Gastroesophageal sphincter (tissue), 3 donors: Measurements from ENCODE around the gene NOS1.

ENCODE experiments used
- POLR2A ChIP-seq, 2 donors: fragments of 450-650 bp; IDR thresholded peaks; one replicate each; pipeline ENCODE4 v1.6.1; 2017; ENCODE audit warnings: antibody characterized with exemption in 2 of 2, mild to moderate bottlenecking in 2 of 2, moderate library complexity in 1 of 2
- TF ChIP-seq, protein P1 (sequence below), 4 experiments: fragments of 200-600 bp in 2 of 4; fragments of 450-650 bp in 2 of 4; sonication (generic) in 1 of 4; IDR thresholded peaks; one replicate each; pipeline ENCODE4 v1.5.1; 2017 to 2019; ENCODE audit warnings: antibody characterized with exemption in 4 of 4, mild to moderate bottlenecking in 2 of 4, moderate library complexity in 2 of 4

DNA sequence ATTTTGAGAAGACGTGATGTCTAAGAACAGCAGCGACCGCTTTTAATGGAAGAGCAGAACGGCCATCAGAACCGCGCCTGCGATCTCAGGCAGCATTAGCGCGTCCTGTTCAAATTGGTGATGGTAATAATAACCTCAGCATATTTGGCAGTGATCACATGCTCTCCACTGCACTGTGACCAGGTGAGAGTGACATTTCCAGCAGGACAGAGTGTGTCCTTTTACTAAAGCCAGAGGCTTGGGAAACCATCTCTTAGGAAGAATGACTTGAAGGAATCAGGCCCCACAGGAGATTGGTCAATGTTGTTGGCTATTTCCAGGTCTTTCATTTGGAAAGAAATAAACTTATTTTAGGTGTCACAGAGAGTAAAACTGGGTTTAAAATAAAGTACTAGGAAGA lies 119.7 kb downstream of the NOS1 start:
- no peak for TF ChIP-seq POLR2A (IDR thresholded peaks at IDR 0.05)
- TF ChIP-seq, protein P1, sequence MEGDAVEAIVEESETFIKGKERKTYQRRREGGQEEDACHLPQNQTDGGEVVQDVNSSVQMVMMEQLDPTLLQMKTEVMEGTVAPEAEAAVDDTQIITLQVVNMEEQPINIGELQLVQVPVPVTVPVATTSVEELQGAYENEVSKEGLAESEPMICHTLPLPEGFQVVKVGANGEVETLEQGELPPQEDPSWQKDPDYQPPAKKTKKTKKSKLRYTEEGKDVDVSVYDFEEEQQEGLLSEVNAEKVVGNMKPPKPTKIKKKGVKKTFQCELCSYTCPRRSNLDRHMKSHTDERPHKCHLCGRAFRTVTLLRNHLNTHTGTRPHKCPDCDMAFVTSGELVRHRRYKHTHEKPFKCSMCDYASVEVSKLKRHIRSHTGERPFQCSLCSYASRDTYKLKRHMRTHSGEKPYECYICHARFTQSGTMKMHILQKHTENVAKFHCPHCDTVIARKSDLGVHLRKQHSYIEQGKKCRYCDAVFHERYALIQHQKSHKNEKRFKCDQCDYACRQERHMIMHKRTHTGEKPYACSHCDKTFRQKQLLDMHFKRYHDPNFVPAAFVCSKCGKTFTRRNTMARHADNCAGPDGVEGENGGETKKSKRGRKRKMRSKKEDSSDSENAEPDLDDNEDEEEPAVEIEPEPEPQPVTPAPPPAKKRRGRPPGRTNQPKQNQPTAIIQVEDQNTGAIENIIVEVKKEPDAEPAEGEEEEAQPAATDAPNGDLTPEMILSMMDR (IDR thresholded peaks at IDR 0.05) = no peak
